Left cardiac atrium (tissue), 4 donors: Measurements from ENCODE around the gene NDUFAF5. TPM values are rescaled to one million over a fixed set of nuclear protein-coding genes. Genes with fewer than 3 reads are reported as not detected.
"Not testable (repeated sequence)": the region's sequence is repeated elsewhere in the genome, so short reads cannot be mapped to it uniquely, and the experiment has no call there.

Source experiments
- ATAC-seq, 2 donors: fragments of 200-7000 bp; cut with Tn5 transposase; one replicate each; pipeline ENCODE4 v1.9.1; 2020; ENCODE audit warnings: mild to moderate bottlenecking in 2 of 2, moderate library complexity in 2 of 2
- DNase-seq: peaks from one replicate; pipeline ENCODE4 v3.0.0-alpha.2; 2020
- intact Hi-C, 2 donors: fragments of 100-400 bp; cut with DNase I; formaldehyde crosslinking; loops; one replicate each; pipeline versions ENCODE4 v1.14.1 to v1.15.1; 2022 to 2023
- long read RNA-seq: library from polyadenylated mRNA; unstranded; transcript quantifications from one replicate; pipeline ENCODE4 v2.0.0, GENCODE V29; 2021
- total RNA-seq, 2 donors: library from RNA; stranded (reverse); fragmentation: NEBNext Ultra II Directional; extraction: Animal tissue kit (Norgen Biotek cat#: 25700); gene quantifications; one replicate each; pipeline ENCODE4 v1.2.1, GENCODE V29; 2021
- donor health status: DM: no; HTN: yes; CAD: no.
- donor health status: DM: no; HTN: yes; CAD: no; lungs with severe emphysema.
- donor health status: DM: yes; HTN: yes; CAD: no.
- donor health status: Dilated cardiomyopathy.

NDUFAF5 gene, protein sequence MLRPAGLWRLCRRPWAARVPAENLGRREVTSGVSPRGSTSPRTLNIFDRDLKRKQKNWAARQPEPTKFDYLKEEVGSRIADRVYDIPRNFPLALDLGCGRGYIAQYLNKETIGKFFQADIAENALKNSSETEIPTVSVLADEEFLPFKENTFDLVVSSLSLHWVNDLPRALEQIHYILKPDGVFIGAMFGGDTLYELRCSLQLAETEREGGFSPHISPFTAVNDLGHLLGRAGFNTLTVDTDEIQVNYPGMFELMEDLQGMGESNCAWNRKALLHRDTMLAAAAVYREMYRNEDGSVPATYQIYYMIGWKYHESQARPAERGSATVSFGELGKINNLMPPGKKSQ
- 10 to 100 TPM; 46.4 to 67.6 TPM for total RNA-seq
- long read RNA-seq, full-length matches to known transcripts = 13 of 19 reads
- long read RNA-seq, partial matches to known transcripts = 2 of 19 reads
- long read RNA-seq, other reads (novel, unspliced or antisense) = 4 of 19 reads

DNA sequence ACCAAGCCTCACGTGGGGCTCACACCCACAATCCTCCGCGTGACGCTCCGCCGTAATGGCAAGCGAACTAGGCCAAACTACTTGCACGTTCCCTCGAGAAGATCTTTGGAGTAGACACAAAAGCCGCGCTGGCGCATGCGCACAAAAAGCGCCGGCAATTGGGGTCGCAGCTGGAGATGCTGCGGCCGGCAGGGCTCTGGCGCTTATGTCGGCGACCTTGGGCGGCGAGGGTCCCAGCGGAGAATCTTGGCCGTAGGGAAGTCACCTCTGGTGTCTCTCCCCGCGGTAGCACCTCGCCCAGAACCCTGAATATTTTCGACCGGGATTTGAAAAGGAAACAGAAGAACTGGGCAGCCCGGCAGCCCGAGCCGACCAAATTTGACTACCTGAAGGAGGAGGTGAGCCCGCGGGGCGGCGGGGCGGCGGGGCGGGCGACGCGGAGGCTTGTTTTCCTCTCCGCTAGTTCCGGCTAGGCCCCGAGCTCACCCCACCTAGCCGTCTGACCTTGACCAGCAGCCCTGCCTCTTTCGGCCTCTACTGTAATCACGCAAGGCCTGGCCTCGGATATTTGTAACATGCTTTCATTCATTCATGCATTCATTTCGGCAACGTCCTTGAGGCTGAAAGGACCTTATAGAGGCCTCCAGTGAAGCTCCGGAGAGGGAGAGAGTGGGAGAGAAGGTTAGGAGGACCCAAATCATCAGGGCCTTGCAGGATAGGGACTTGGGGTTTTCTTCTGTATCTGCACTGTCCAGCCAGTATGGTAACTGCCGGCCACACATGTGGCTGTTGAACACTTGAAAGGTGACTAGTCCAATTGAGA is at the start of gene NDUFAF5, which contains the start of gene ESF1:
TSS of gene NDUFAF5 (plus strand) at position 136 of the 823 bp plus-strand sequence. CDS start at position 177, 41 bp downstream.
TSS of gene ESF1 (minus strand) at position 27 of the 823 bp plus-strand sequence. CDS start 1,779 bp downstream, outside the sequence.
- intact Hi-C loops = no loop called here
- peak; percentile 96 for DNase-seq
- ATAC-seq = peak; percentile 100

DNA sequence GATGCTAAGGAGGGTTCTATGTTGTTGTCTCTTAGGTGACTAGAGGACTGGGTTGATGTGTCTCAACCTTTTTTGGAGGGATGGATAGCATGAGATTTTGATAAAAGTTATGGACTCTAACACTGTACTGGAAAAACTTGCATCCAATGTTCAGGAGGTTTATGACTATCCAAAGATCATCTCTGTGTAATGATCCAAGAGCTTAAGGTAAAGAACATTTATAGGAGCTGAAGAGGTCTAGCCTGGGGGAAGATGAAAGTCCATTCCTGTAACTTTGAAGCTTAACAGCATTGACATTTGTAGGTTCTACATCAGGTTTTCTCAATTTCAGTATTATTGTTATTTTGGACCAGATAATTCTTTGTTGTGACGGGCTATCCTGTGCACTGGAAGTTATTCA is 49.0 kb upstream of the NDUFAF5 start:
- ATAC-seq (no peak), DNase-seq (no peak)
- intact Hi-C loops = no loop called here

DNA sequence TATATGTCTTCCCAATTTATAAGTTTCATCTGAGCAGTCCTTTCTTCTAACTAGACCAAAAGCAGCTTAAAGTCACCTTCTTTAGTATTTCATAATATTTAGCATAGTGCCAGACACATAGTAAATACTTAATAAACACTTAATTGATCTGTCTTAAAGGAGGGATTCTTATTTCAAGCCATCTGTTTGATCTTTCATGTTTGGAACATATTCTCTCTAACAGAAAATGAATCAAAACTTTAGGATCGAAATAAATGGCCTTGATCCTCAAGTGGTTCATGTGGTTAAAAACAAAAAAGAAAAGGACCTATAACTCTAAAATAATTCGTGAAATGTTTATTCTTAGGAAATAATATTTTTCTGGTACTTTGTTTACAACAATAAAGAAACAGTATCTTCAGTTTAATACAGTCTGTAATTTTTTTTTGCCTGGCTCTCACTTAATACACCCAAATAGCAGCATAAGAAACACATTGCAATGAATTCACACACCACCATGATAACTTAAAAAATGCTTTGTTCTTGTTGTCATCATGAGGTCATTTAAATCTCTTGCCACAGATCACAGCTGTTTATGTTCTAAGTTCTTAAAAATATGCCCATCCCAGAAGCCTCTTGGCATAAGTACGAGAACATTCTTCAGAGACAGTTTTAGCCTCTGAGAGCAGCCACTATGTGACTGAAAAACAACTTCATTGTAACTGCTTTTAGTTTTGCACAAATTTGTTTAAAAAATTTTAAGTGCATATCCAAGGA is 48.2 kb upstream of the NDUFAF5 start:
- ATAC-seq = peak; percentile 65 to 70
- no peak for DNase-seq
- intact Hi-C loops = no loop called here

DNA sequence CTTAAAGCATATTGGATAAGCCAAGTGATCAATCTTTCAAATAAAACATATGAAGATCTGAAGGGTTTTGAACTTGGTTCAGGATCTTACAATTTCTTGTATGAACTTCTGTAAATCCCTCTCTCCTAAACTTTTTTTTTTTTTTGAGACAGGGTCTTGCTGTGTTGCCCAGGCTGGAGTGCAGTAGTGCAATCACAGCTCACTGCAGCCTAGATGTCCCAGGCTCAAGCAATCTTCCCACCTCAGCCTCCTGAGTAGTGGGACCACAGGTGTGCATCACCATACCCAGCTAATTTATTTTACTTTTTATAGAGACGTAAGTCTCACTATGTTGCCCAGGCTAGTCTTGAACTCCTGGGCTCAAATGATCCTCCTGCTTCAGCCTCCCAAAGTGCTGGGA is 46.6 kb upstream of the NDUFAF5 start:
- ATAC-seq, DNase-seq: not testable (repeated sequence)

DNA sequence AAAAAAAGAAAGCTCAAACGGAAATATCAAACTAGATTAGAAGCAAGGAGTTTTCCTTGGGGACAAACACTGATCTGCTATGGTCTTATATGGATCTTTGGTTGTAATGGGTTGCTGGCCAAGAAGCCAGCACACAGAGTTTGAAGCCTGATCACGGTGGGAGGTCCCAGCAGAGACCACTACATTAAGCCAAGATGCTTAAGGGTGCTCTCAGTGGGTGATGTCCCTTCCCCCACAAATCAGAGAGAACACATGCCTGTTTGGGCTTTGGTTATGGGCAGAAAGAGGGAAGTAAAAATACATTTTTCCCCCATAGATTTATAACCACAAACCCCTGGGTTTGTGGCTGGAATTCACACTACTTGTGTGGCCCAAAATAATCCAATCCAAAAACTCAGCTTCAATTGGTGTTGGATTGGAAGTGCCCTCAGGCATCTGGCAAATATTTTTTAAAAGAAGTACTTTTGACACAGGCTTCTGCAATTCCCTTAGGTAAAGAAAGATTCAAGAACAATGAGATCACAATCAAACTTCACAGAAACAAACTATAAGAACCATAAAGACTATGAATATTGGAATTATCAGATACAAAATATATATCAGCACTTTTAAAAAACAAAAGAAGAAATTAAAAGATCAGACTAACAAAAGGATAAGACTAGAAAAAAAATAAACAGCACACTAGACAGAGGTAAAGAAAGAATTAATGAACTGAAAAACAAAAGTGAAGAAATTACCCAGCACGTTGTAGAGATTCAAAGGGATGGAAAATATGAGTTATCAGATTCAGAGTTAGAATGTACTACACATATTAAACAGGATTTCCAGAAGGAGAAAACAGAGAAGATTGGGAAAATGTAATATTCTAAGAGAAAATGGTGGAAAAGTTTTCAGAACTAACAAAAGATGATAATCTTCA is 44.8 kb upstream of the NDUFAF5 start:
- intact Hi-C loops = no loop called here
- DNase-seq (no peak), ATAC-seq (no peak)

More for the DNA sequence above, 46.6 kb upstream of the NDUFAF5 start:
- intact Hi-C loops = not testable (repeated sequence)

DNA sequence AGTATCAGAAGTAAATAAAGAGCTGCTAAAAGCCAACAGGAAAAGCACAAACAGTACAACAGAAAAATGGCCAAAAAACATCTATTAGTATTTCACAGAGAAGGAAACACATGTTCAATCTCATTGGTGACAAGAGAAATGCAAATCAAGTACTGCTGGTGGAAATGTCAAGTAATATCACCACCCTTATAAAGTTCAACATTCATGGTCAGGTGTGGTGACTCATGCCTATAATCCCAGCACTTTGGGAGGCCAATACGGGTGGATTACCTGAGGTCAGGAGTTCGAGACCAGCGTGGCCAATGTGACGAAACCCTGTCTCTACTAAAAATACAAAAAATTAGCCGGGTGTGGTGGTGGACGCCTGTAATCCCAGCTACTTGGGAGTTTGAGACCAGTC is 42.9 kb upstream of the NDUFAF5 start:
- DNase-seq (no peak), ATAC-seq (no peak)
- intact Hi-C loops = no loop called here

DNA sequence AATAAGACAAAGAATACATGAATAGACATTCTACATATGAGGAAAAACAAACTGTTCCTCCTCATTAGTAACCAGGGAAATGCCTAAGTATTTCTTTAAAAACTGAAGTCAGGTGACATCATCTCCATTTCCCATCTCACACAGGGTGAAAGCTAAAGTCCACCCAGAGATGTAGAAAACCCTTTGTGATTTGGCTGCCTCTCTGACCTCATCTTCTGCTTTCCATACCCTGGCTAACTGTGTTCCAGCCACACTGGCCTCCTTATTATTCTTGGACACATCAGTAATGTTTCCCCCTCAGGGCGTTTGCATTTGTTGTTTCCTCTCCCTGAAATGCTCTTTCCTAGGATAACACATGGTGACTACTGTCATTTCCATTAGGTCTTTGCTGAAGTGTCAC is 40.5 kb upstream of the NDUFAF5 start:
- ATAC-seq (no peak), DNase-seq (no peak)
- intact Hi-C loops = no loop called here

DNA sequence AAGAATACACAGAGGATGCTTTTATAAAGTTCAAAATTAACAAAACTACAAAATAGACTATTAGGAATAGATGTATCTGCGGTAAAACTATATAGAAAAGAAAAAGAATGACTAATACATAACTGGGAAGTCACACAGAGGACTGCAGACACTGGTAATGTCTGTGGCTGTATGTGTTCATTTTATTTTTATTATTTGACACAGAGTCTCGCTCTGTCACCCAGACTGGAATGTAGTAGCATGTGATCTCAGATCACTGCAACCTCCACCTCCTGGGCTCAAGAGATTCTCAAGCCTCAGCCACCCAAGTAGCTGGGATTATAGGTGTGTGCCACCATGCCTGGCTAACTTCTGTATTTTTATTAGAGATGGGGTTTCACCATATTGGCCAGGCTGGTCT is 39.0 kb upstream of the NDUFAF5 start:
- ATAC-seq = no peak
- no peak for DNase-seq
- intact Hi-C loops = no loop called here

DNA sequence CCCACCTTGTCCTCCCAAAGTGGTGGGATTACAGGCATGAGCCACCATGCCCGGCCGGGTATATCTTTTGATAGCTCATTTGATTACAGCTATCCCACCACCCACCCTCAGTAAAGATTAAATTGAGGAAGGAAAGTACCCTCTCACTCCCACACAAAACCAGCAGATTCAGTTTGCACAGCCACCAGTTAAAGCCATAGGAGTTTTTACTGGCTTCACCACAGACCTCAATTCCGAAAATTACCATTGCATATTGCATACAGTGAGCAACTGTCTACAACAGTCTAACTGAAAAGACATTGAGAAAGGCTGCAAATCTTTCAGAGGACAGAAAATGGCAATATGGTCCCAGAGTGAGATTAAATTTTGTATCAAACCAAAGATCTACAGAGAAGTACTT is 35.0 kb upstream of the NDUFAF5 start:
- intact Hi-C loops = no loop called here
- DNase-seq (no peak), ATAC-seq (no peak)

DNA sequence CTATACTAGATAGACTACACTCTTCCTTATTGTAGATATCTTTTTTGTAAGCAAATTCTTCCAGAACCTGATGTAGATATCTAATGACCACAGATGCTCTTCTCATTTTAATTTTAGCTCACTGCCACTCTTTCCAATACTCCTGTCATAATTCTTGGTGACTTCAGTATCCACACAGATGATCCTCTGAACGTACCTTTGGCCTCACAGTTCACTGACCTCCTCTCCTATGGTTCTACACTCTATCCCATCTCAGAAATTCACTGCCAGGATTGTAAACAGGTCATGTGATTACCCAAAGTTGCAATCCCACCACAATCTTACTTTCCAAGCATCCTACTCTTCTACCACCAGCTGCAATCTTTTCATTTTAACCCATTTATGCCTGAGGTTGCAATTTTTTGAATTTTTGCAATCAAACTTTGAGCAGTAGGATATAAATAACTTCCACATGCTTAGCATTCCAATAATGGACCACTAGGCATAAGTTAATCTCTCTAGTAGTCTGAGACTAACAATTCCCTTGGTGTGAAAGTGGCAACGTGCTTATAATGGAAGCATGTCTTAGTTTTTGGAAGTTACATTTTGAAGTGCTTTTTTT is 31.3 kb upstream of the NDUFAF5 start:
- DNase-seq (no peak), ATAC-seq (no peak)
- intact Hi-C loops = no loop called here

DNA sequence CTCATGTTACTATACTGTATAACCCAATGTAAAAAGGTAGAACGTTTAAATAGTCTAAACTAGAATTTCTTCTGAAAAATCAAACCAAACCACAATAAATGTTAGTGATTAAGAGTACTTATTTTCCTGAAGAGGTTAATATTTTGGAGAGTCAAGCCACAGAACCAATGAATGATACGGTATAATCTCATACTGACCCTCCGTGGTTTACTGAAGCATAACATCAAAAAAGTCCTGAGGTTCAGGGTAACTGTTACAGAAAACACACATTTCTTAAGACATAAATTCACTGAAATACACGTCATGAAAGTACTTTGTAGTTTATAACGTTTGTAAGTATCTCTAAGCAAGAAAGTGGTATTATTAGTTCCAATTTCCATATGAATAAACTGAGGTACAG is 29.0 kb upstream of the NDUFAF5 start:
- no peak for ATAC-seq
- no peak for DNase-seq
- intact Hi-C loops = no loop called here

DNA sequence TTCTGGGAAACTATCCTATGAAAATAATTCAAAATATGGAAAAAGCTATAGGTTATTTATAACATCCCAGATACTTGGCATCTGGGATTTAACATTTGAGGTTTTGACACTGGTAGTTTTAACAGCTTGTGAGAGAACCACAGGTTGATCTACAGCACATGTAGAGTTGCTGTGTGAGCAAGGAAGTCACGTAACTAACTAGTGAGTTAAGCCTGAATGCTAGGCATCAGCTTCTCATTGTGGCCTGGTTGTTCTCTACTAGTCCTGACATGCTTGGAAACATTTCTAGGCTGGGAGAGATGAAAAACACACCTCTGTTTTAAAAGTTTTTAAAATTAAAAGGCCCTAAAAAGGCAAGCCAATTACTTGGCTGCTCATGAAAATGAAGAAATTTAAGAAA is 28.3 kb upstream of the NDUFAF5 start:
- intact Hi-C loops = no loop called here
- ATAC-seq = no peak

DNA sequence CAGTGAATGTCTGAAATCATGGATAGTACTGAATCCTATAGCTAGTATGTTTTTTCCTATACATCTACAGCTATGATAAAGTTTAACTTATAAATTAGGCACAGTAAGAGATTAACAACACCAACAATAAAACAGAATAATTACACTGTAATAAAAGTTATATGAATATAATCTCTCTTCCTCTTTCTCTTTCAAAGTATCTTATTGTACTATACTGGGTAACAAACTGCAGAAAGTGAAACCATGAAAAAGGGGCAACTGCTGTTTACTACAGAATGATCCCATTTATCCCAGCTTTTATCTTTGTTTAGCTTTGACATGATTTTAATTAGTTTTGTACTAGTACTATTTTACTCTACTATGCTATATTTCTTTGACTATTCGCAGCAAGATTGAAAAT is 25.9 kb upstream of the NDUFAF5 start:
- intact Hi-C loops = no loop called here
- DNase-seq (no peak), ATAC-seq (no peak)

More for the DNA sequence above, 28.3 kb upstream of the NDUFAF5 start:
- no peak for DNase-seq

DNA sequence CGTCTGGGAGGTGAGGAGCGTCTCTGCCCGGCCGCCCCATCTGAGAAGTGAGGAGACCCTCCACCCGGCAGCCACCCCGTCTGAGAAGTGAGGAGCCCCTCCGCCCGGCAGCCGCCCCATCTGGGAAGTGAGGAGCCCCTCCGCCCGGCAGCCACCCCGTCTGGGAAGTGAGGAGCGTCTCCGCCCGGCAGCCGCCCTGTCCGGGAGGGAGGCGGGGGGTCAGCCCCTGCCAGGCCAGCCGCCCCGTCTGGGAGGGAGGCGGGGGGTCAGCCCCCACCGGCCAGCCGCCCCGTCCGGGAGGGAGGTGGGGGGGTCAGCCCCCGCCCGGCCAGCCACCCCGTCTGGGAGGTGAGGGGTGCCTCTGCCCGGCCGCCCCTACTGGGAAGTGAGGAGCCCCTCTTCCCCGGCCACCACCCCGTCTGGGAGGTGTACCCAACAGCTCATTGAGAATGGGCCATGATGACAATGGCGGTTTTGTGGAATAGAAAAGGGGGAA is 24.3 kb upstream of the NDUFAF5 start:
- ATAC-seq, intact Hi-C loops, DNase-seq: not testable (repeated sequence)

DNA sequence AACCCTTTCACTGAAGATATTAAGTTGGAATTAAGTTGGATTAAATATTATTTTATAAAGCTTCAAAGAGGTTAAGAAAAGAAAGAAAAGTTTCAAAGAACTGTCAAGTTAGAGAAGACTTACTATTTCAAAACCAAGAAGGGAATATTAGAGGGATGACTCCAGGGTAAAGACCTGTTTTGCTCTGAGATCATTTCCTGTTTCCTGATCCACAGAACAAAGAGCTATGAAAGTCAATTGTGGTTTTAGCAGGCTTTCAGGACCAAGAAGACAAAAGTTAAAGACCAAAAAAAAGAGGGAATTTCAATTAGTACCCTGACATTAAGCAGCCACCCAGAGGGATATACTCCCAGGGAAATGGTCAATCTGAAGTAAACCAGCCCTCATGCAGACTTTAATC is 19.5 kb upstream of the NDUFAF5 start:
- DNase-seq (no peak), ATAC-seq (no peak)
- intact Hi-C loops = no loop called here

DNA sequence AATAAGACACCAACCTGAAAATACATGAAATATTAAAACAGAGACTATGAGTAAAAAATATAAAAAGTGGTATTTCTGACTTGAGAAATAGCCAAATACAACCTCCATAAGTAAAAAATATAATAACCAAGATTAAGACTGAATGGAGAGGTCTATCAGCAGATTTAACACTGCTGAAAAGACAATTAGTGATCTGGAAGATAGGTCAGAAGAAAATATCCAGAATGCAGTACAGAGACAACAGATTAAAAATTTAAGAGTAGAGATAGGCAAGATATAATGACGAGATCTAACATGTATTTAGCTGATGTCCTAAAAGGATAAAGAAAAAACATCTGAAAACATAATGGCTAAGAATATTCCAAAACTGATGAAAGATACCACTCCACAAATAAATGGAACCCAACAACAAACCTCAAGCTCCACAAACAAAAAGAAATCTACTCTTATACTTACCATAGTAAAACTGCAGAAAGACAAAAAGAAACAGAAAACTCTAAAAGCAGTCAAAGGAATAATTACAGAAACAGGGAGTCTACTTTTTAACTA is 18.9 kb upstream of the NDUFAF5 start:
- intact Hi-C loops = no loop called here
- DNase-seq = no peak
- no peak for ATAC-seq

DNA sequence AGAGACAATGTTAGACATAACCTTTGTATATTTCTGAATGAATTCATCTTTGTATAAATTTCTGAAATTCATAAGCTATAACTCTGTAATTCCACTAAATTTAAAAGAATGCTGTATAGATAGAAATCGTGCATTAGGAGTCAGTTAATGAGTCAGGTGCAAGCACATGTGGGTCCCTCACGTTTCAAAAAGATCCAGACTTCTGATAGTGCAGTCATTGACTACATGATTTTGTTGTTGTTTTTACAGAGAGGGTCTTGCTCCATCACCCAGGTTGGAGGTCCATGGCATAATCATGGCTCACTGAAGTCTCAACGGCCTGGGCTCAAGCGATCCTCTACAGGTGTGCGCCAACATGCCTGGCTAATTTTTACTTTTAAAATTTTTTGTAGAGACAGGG is 14.7 kb upstream of the NDUFAF5 start:
- DNase-seq = no peak
- intact Hi-C loops = loop anchor here in 1 of 2 donors (5.0 to 10.0 kb wide), 2 partner anchors 448 to 645 kb away; no protein-coding TSS in a partner anchor
- ATAC-seq = no peak
